ENCODE data around the gene RTN4RL1.
"Not testable (repeated sequence)": the region's sequence is repeated elsewhere in the genome, so short reads cannot be mapped to it uniquely, and the experiment has no call there.

Gene RTN4RL1

DNA sequence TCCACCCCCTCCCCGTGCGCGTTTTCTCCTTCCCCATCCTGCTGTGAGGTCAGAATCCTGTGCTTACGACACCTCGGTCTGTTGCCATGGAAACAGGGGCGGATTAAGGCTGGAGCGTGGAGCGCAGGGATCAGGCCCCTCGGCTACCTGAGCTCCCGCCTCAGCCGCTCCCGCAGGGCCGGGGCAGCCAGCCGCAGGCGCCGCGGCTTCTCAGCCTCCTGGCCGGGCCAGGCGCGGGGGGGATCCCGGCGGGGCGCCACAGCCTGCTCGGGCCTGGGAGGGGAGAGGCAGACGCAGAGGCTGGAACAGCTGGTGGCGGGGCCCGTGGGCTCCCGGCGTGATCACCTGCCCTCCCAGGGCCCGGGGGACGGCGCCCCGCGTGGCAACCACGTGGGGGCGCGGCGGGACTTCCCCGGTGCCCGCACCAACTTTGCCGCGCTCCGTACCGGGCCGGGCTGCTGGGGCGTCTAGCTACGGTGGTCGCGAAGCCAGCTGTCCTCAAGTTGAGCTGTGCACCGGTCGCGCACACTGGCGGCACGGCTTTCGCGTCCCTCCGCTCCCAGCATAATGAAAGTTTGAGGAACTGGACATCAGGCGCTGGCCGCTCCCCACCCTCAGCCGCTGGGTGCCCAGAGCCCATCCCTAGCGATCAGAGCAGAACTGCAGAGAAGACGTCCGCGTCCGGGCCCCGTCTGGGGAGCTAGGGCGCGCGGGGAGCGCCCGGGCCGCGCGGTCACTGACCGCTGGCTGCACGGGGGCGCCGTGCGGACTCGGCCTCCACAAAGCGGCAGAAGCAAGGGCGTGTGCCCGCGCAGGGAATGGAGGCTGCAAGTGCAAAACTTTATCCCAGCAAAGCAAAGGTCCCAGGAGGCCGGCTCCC lies 1.2 kb downstream of the RTN4RL1 start:
- DNase-seq, result peak; percentile 33

GRCh38 chr17:2023256-2023655 lies 1.9 kb downstream of the RTN4RL1 start:
- DNase-seq, result no peak

- no peak for DNase-seq
Observed at GRCh38 chr17:2022647-2023240, 2.4 kb downstream of the RTN4RL1 start.

DNA sequence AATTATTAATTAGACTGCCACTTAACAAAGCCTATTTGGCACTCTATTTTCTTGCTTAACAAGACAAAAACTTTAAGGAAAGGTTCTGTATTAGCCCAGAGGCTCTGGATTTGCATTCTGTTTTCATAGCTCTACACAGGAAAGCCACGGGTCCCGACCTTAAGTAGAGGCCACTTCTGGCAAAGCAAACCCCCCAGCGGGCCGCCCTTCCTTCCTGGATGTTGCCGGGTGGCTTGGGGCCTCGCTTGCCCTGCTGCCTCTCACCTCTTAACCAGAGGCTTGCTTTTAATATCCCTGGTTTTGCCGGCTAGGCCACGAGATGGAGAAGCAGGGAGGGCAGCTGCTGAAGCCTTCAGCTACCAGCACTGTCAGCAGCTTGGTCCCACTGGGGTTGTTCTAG lies 4.4 kb downstream of the RTN4RL1 start:
- no peak for DNase-seq

- DNase-seq, result no peak
Observed at GRCh38 chr17:2019723-2020122, 5.4 kb downstream of the RTN4RL1 start.

- no peak for DNase-seq
Observed at GRCh38 chr17:2018716-2019510, 6.2 kb downstream of the RTN4RL1 start.

- DNase-seq, result no peak
Observed at GRCh38 chr17:2017274-2017941, 7.7 kb downstream of the RTN4RL1 start.

GRCh38 chr17:2016494-2016893 lies 8.6 kb downstream of the RTN4RL1 start:
- no peak for DNase-seq

GRCh38 chr17:2015314-2015713 lies 9.8 kb downstream of the RTN4RL1 start:
- no peak for DNase-seq

GRCh38 chr17:2013994-2014317 lies 11.2 kb downstream of the RTN4RL1 start:
- DNase-seq, result no peak

DNA sequence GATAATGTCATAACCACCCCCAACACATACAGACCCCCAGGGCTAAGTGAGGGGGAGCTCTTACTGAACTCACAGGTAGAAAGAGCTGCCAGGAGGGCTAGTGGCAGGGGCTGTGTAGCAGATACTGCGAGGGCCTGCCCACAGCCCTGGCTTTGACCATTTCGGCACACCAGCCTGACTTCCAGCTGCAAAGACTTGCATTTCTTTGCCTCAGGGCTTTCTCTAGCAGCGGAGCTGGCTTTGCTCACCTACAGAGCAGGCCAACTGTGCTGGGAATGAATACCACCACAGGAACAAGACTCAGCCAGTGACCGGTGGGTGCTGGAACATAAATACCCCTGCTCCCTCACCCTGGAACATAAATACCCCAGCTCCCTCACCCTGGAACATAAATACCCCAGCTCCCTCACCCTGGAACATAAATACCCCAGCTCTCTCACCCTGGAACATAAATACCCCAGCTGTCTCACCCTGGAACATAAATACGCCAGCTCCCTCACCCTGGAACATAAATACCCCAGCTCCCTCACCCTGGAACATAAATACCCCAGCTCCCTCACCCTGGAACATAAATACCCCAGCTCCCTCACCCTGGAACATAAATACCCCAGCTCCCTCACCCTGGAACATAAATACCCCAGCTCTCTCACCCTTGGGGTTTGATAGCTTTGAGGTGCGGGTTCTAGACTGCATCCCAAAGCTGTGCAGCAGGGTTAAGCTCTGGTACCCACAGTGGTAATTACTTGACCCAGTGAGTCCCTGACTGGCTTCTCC lies 11.7 kb downstream of the RTN4RL1 start:
- not testable (repeated sequence) for DNase-seq

DNA sequence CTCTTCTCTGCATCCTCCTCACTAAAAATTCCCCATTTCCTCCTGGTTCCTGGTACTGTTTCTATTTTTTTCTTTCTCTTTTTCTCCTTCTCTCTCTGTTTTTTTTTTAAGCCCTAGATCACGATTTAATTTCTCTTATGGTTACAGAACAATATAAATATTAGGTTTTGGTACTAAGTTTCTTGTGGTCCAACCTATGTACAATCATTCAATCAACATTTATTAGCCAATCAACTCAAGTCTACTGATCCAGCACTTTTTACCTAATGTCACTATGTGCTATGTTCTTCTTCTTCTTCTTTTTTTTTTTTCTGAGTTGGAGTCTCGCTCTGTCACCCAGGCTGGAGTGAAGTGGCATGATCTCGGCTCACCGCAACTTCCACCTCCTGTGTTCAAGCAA lies 12.6 kb downstream of the RTN4RL1 start:
- no peak for DNase-seq

- no peak for DNase-seq
Observed at GRCh38 chr17:2011411-2012371, 13.4 kb downstream of the RTN4RL1 start.

DNA sequence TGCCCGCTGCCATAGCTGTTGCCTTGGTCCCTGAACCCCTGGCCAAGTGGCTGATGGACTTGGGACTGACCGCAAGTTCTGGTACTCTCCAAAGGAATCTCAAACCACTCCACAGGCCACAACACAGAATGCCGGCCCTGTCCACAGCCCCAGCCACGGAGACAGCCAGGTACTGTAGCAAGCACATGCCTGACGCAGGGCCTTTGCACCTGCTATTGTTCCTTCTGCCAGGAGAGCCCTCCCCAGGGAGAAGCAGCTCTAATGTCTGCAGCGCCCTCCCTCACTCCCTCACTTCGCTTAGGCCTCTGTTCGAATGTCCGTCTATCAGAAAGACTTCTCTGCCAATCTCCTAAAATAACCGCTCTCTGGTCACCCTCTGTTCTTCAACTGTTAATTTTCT lies 15.4 kb downstream of the RTN4RL1 start:
- no peak for DNase-seq

GRCh38 chr17:2008332-2009126 lies 16.6 kb downstream of the RTN4RL1 start:
- DNase-seq, result no peak

DNA sequence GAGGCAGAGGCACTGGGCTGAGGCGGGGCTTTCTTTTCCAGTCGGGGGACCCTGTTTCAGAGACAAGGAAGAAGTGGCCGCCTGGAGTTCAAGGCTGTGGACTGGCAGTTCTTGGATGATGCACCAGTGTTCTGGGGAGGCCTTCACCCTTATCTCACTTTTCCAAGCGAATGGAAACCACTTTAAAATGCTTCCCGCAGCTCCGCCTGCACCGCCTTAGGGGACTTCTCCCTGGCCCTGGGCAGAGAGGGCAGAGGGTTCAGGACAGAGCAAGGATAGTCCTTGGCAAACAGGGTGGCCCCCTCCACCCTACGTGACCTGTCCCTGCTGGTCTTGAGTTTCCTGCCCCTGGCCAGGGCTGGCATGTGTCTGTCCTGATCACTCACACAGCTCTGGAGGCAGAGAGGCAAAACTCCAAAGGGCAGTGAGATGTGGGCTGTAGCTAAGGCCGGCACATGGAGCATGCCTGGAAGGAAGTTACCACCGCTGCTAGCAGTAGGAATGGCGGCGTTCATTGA lies 20.6 kb downstream of the RTN4RL1 start:
- DNase-seq, result no peak

DNA sequence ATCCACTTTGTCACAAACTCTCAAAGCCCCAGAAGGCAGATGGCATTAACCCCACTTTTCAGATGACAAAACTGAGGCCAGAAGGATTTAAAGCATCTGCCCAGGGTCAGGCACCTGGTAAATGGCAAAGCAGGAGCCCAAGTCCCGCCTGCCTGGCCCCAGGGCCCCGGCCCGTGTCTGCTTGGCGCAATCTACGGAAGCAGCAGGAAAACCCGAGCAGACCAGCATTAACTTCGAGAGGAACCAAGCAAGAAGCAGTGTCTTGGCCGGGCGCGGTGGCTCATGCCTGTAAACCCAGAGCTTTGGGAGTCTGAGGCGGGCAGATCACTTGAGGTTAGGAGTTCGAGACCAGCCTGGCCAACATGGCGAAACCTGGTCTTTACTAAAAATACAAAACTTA lies 21.6 kb downstream of the RTN4RL1 start:
- no peak for DNase-seq

GRCh38 chr17:2002767-2003329 lies 22.3 kb downstream of the RTN4RL1 start:
- DNase-seq, result no peak

DNA sequence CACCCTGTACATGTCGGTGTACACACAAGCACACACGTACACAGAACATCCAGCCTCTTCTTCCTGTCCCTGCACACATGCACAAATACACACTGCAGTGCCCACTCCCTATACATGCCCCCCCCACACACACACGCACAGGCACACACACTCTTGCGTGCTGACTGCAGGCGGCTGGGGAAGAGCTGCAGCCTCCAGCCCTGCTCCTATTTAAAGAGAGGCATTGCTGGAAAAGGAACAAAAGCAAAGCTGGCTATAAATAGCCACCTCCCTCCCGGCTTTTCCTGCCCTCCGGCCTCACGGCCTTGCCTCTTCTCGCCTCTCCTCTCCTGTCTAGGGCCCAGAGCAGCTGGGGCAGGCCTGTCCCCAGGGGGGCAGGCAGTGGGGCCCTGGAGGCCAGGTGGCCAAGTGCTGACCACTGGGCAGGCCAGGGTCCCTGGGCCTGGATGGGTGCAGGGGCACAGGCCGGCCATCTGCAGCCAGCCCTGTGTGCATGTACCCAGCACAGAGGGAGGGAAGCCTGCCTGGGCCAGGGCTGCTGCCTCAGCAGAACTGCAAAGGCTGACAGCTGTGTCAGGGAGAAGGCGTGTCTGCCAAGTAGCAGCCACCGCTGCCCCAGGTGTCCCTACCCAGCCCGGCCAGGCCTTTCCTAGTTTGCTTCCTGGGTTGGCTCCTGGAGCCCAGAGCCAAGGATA lies 25.4 kb downstream of the RTN4RL1 start:
- DNase-seq, result no peak
